Upper lobe of right lung (tissue), 1 donor: Measurements from ENCODE around the gene MR1. TPM values are rescaled to one million over a fixed set of nuclear protein-coding genes. Genes with fewer than 3 reads are reported as not detected.
A peak's percentile ranks its signal among the peaks of the same experiment; 100 is the strongest.

Experiments used
- ATAC-seq: fragments of 200-7000 bp; cut with Tn5 transposase; one replicate; pipeline ENCODE4 v1.9.1; 2020; ENCODE audit warnings: mild to moderate bottlenecking, moderate library complexity
- DNase-seq: peaks from one replicate; pipeline ENCODE4 v3.0.0-alpha.2; 2020
- H3K27ac ChIP-seq: fragments of 200-600 bp; one replicate; pipeline ENCODE4 v1.8.0; 2022
- H3K27me3 ChIP-seq: fragments of 200-600 bp; one replicate; pipeline ENCODE4 v1.8.0; 2022; ENCODE audit warnings: mild to moderate bottlenecking
- H3K36me3 ChIP-seq: fragments of 200-600 bp; one replicate; pipeline ENCODE4 v1.8.0; 2022
- H3K4me1 ChIP-seq: fragments of 200-600 bp; one replicate; pipeline ENCODE4 v1.8.0; 2022
- H3K4me3 ChIP-seq: fragments of 200-600 bp; one replicate; pipeline ENCODE4 v1.8.0; 2022; ENCODE audit warnings: mild to moderate bottlenecking
- H3K9me3 ChIP-seq: fragments of 200-600 bp; one replicate; pipeline ENCODE4 v1.8.0; 2022
- intact Hi-C: fragments of 100-400 bp; cut with DNase I; formaldehyde crosslinking; loops from one replicate; pipeline ENCODE4 v1.11.0; 2022
- total RNA-seq: library from RNA; stranded (reverse); fragmentation: NEBNext Ultra II Directional; extraction: Animal tissue kit (Norgen Biotek cat#: 25700); gene quantifications from one replicate; pipeline ENCODE4 v1.2.1, GENCODE V29; 2021
- TF ChIP-seq, protein P1 (sequence below): fragments of 200-600 bp; IDR thresholded peaks from one replicate; pipeline ENCODE4 v1.8.0; 2022; ENCODE audit warnings: antibody characterized with exemption
- donor health status: DM: no; HTN: yes; CAD: no; lungs with severe emphysema.

The MR1 gene
- total RNA-seq, 1 donor from 2014 or later: 45.0 TPM

DNA sequence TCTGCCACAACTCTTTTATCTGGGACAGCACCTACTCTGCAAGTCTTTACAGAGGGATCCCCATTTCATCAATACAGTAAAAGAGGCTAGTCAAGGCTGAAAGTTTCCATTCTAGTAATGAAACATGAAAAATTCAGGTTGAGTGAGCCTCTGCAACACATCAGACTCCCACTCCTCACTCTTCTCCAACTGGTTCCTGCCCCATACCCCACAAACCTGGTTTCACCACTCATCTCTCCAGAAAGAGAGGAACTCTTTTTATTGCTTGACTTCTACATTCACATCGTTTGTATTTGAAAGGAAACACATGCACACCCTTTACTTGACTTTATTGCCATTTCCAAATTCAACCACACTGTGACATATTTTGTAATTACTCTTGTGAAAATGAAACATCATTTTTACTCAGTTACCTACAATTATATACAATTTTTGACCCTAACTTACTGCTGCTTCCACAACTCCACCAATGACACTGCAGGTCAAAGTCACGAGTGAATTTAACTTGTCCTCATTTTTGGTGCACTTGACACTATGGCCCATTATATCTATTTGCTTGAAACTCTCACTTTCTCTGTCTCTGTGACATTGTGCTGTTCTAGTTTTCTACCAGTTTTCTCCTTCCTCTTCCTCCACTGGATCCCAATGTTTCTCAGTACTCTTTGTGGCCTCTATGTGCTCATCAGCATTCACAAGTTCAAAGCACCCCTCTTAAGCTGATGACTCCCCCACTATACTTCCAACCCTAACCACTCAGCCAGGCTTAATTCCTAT, 19.1 kb upstream of the MR1 start:
- H3K36me3 ChIP-seq: peaks cover 6% of the 10 kb centered on the region
- DNase-seq (no peak), ATAC-seq (peak; percentile 48)
- no peak overlapping the region for H3K4me3 ChIP-seq
- intact Hi-C loops: no loop called here
- no peaks in the 10 kb centered on the region for H3K9me3 ChIP-seq
- TF ChIP-seq, protein P1, sequence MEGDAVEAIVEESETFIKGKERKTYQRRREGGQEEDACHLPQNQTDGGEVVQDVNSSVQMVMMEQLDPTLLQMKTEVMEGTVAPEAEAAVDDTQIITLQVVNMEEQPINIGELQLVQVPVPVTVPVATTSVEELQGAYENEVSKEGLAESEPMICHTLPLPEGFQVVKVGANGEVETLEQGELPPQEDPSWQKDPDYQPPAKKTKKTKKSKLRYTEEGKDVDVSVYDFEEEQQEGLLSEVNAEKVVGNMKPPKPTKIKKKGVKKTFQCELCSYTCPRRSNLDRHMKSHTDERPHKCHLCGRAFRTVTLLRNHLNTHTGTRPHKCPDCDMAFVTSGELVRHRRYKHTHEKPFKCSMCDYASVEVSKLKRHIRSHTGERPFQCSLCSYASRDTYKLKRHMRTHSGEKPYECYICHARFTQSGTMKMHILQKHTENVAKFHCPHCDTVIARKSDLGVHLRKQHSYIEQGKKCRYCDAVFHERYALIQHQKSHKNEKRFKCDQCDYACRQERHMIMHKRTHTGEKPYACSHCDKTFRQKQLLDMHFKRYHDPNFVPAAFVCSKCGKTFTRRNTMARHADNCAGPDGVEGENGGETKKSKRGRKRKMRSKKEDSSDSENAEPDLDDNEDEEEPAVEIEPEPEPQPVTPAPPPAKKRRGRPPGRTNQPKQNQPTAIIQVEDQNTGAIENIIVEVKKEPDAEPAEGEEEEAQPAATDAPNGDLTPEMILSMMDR: no peak
- peaks cover 84% of the 10 kb centered on the region for H3K4me1 ChIP-seq
- H3K27me3 ChIP-seq: no peaks in the 10 kb centered on the region
- H3K27ac ChIP-seq: peak overlapping the region; percentile 55

DNA sequence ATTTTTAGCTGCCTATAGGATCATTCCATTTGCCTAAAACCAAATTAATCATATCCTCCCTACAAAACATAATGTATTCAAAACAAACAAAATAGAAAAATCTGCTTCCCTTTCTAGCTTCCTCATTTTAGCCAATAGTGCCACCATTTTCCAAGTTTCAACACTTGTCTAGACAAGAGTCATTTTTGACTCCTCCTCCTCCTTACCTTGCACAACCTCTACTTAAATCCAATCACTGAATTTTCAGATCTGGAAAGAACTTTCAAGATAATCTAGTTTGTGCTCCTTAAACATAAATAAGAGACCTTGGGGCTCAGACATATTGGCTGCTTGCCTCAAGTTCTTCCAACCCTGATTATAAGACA, 18.6 kb upstream of the MR1 start:
- H3K9me3 ChIP-seq: no peaks in the 10 kb centered on the region
- H3K27me3 ChIP-seq: no peaks in the 10 kb centered on the region
- ATAC-seq (peak; percentile 57), DNase-seq (no peak)
- TF ChIP-seq, protein P1: no peak
- peaks cover 82% of the 10 kb centered on the region for H3K4me1 ChIP-seq
- H3K36me3 ChIP-seq: peaks cover 6% of the 10 kb centered on the region
- intact Hi-C loops: no loop called here
- peak overlapping the region; percentile 55 for H3K27ac ChIP-seq
- H3K4me3 ChIP-seq: no peak overlapping the region

DNA sequence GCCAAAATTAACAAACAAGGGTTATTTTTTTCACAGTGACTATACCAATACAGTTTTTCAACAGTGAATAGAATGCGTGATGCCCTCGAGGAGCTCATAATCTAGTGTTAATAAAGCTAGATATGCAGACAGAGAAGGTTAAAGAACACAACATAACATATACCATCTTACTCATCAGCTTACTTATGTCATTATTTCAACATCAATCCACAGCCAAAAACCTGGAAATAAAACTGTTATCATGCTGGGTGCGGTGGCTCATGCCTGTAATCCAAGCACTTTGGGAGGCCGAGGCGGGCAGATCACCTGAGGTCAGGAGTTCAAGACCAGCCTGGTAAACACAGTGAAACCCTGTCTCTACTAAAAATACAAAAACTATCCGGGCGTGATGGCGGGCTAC, 17.2 kb upstream of the MR1 start:
- TF ChIP-seq, protein P1: no peak
- Histone ChIP-seq H3K27me3 (no peaks in the 10 kb centered on the region), H3K36me3 (peaks cover 6% of the 10 kb centered on the region), H3K27ac (no peak overlapping the region), H3K4me1 (peaks cover 82% of the 10 kb centered on the region), H3K9me3 (no peaks in the 10 kb centered on the region), H3K4me3 (no peak overlapping the region)
- ATAC-seq: no peak
- DNase-seq: no peak
- intact Hi-C loops: no loop called here

DNA sequence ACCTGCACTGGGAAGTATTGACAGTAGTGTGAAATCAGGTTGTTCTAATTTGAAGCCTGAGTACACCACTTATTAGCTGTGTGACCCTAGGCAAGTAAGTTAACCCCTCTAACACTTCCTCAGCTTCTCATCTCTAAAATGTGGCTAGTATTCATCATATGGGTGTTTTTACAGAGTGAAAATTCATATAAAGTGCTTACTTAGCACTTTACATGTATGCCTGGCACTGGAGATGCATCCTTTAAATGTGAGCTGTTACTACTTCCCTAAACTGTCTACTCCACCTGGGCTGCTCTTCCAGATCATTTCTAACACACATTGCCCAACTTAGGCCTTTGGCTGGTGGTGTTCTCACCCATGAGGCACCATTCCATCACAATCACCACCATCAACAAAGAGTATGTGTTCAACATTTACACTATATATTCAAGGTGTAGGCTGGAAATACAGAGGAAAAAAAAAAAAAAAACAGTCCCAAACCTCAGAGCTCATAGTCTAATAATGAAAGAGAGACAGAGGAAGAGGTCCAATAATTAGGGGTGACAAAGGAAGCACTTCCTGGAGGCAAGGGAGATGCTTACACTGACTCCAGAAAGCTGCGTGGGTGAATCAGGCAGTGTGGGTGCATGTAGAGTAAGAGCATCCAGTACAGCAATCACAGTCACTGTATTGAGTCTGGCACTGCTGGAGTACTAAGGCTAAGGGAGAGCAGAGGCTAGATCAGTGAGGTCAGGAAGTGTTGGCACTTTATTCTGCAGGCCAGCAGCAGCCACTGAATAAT, 14.7 kb upstream of the MR1 start:
- peaks cover 64% of the 10 kb centered on the region for H3K4me1 ChIP-seq
- H3K36me3 ChIP-seq: peaks cover 6% of the 10 kb centered on the region
- intact Hi-C loops: no loop called here

DNA sequence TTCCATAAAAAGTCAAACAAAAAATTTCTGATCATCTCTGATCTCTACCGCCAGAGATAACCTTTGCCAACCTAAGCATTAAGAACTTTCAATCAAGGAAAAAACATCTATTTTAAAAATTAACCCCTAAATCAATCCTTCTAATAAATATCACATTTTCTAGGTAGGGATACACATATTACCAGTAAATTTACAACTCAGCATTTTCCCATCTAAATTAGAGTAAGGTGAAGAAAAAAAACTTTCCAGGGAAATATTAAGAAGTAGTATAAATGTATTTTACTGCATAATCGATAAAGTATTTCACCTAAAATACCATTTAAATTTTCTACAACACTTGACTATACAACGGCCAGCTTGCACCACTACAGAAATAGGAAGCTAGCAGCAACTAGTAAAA, 12.6 kb upstream of the MR1 start:
- H3K27ac ChIP-seq: peak overlapping the region; percentile 86
- intact Hi-C loops: no loop called here
- peaks cover 44% of the 10 kb centered on the region for H3K4me1 ChIP-seq
- H3K36me3 ChIP-seq: peaks cover 6% of the 10 kb centered on the region
- ATAC-seq: no peak
- DNase-seq: no peak
- TF ChIP-seq, protein P1: no peak
- H3K27me3 ChIP-seq: no peaks in the 10 kb centered on the region
- no peaks in the 10 kb centered on the region for H3K9me3 ChIP-seq
- H3K4me3 ChIP-seq: peak overlapping the region; percentile 91

More for the DNA sequence above, 14.7 kb upstream of the MR1 start:
- Histone ChIP-seq H3K27me3 (no peaks in the 10 kb centered on the region), H3K9me3 (no peaks in the 10 kb centered on the region), H3K27ac (no peak overlapping the region), H3K4me3 (no peak overlapping the region)
- TF ChIP-seq, protein P1: no peak
- no peak for DNase-seq
- no peak for ATAC-seq
